ENCODE results near the gene REPIN1. TPM values are rescaled to one million over a fixed set of nuclear protein-coding genes. Genes with fewer than 3 reads are reported as not detected.
A peak's percentile ranks its signal among the peaks of the same experiment; 100 is the strongest.

REPIN1 gene
- total and polyA plus RNA-seq, 9 of the 15 experiments (the other 6 are each of a cell fraction or from before 2014, with no cell fraction given) = 8.1 to 283 (median 94.3) TPM

GRCh38 chr7:150359622-150360362, 8.8 kb upstream of the REPIN1 start (continued):
- TF ChIP-seq XRCC3 (IDR thresholded peaks at IDR 0.05) (no peak), SNIP1 (IDR thresholded peaks at IDR 0.05; ENCODE audit: low read depth) (0 out of 2 replicates have a peak, but pooled peaks have one; percentile 30), FOS (IDR thresholded peaks at IDR 0.05; ENCODE audit: extremely low read depth, insufficient read length) (no peak), SLC30A9 (CRISPR knock-in tag; IDR thresholded peaks at IDR 0.05) (no peak), BACH1 (tag; IDR thresholded peaks at IDR 0.05) (no peak), NFRKB (IDR thresholded peaks at IDR 0.05; ENCODE audit: low read depth) (0 out of 2 replicates have a peak, but pooled peaks have one; percentile 29), HINFP (tag; conservative IDR thresholded peaks at IDR 0.05; ENCODE audit: low read depth) (no peak), SMAD3 (CRISPR knock-in tag; conservative IDR thresholded peaks at IDR 0.05) (no peak), BHLHE40 (IDR thresholded peaks at IDR 0.05; ENCODE audit: low read length) (0 out of 2 replicates have a peak, but pooled peaks have one; percentile 12), ZNF79 (CRISPR knock-in tag; IDR thresholded peaks at IDR 0.05; ENCODE audit: low read depth) (no peak), ZNF354B (CRISPR knock-in tag; IDR thresholded peaks at IDR 0.05) (no peak), ZNF707 (CRISPR knock-in tag; conservative IDR thresholded peaks at IDR 0.05) (no peak)
- TF ChIP-seq, protein P1, sequence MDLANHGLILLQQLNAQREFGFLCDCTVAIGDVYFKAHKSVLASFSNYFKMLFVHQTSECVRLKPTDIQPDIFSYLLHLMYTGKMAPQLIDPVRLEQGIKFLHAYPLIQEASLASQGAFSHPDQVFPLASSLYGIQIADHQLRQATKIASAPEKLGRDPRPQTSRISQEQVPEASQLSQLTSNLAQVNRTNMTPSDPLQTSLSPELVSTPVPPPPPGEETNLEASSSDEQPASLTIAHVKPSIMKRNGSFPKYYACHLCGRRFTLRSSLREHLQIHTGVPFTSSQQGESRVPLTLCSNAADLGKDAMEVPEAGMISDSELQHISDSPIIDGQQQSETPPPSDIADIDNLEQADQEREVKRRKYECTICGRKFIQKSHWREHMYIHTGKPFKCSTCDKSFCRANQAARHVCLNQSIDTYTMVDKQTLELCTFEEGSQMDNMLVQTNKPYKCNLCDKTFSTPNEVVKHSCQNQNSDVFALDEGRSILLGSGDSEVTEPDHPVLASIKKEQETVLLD (IDR thresholded peaks at IDR 0.05) = peak; percentile 70; the same call in 1 of the 2 replicates
- TF ChIP-seq, protein P2, sequence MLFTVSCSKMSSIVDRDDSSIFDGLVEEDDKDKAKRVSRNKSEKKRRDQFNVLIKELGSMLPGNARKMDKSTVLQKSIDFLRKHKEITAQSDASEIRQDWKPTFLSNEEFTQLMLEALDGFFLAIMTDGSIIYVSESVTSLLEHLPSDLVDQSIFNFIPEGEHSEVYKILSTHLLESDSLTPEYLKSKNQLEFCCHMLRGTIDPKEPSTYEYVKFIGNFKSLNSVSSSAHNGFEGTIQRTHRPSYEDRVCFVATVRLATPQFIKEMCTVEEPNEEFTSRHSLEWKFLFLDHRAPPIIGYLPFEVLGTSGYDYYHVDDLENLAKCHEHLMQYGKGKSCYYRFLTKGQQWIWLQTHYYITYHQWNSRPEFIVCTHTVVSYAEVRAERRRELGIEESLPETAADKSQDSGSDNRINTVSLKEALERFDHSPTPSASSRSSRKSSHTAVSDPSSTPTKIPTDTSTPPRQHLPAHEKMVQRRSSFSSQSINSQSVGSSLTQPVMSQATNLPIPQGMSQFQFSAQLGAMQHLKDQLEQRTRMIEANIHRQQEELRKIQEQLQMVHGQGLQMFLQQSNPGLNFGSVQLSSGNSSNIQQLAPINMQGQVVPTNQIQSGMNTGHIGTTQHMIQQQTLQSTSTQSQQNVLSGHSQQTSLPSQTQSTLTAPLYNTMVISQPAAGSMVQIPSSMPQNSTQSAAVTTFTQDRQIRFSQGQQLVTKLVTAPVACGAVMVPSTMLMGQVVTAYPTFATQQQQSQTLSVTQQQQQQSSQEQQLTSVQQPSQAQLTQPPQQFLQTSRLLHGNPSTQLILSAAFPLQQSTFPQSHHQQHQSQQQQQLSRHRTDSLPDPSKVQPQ (CRISPR knock-in tag; IDR thresholded peaks at IDR 0.05; ENCODE audit: borderline replicate concordance) = no peak
- TF ChIP-seq, protein P3, sequence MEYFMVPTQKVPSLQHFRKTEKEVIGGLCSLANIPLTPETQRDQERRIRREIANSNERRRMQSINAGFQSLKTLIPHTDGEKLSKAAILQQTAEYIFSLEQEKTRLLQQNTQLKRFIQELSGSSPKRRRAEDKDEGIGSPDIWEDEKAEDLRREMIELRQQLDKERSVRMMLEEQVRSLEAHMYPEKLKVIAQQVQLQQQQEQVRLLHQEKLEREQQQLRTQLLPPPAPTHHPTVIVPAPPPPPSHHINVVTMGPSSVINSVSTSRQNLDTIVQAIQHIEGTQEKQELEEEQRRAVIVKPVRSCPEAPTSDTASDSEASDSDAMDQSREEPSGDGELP (CRISPR knock-in tag; IDR thresholded peaks at IDR 0.05; ENCODE audit: borderline replicate concordance) = no peak
- TF ChIP-seq, protein P4, sequence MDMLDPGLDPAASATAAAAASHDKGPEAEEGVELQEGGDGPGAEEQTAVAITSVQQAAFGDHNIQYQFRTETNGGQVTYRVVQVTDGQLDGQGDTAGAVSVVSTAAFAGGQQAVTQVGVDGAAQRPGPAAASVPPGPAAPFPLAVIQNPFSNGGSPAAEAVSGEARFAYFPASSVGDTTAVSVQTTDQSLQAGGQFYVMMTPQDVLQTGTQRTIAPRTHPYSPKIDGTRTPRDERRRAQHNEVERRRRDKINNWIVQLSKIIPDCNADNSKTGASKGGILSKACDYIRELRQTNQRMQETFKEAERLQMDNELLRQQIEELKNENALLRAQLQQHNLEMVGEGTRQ (CRISPR knock-in tag; IDR thresholded peaks at IDR 0.05) = no peak
- TF ChIP-seq, protein P5, sequence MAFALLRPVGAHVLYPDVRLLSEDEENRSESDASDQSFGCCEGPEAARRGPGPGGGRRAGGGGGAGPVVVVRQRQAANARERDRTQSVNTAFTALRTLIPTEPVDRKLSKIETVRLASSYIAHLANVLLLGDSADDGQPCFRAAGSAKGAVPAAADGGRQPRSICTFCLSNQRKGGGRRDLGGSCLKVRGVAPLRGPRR (CRISPR knock-in tag; IDR thresholded peaks at IDR 0.05) = no peak
- TF ChIP-seq, protein P6, sequence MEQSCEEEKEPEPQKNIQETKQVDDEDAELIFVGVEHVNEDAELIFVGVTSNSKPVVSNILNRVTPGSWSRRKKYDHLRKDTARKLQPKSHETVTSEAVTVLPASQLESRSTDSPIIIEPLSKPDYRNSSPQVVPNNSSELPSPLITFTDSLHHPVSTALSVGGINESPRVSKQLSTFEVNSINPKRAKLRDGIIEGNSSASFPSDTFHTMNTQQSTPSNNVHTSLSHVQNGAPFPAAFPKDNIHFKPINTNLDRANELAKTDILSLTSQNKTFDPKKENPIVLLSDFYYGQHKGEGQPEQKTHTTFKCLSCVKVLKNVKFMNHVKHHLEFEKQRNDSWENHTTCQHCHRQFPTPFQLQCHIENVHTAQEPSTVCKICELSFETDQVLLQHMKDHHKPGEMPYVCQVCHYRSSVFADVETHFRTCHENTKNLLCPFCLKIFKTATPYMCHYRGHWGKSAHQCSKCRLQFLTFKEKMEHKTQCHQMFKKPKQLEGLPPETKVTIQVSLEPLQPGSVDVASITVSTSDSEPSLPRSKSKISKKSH (CRISPR knock-in tag; IDR thresholded peaks at IDR 0.05) = no peak

Measured in K562 (cell line).